ENCODE data around the gene CAPZA1.
A peak's percentile ranks its signal among the peaks of the same experiment; 100 is the strongest.

The CAPZA1 gene

DNA sequence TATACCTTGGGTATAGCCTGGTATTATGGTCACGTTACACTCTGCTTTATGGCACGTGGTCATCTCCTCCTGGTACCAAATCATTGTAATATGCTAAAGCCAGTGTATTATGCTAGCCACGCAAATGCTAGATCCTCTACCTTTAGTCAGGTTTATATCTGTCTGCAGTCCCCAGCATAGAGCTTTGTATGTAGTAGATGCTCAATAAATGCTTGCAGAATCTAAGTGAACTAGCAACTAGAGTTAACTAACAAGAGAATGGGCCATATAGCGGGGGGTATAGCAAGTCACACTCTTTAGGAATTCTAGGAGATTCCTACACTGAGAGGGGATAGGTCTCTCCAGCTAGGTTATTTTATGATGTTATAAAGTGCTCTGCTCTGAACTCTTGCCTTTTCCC is 57.9 kb downstream of the CAPZA1 start:
- no peak for DNase-seq (ENCODE audit: low read depth)

DNA sequence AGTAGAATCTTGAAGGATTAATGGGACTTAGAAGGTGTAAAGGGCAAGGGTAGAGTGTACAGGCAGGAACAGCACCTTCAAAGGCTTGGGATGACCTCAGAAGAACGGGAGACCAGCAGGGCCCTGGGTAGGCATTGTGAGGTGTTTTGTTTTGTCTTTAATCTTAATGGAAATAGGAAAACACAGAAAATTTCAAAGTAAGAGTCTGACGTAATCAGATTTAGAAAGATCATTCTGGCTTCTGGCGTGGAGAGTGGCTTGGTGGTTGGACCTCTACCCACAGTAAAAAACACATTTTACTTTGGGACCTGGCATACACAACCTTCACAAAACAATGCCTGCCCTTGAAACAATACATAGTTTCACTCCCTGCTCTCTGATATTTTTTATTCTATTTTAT is 59.0 kb downstream of the CAPZA1 start:
- DNase-seq (ENCODE audit: low read depth) = no peak

DNA sequence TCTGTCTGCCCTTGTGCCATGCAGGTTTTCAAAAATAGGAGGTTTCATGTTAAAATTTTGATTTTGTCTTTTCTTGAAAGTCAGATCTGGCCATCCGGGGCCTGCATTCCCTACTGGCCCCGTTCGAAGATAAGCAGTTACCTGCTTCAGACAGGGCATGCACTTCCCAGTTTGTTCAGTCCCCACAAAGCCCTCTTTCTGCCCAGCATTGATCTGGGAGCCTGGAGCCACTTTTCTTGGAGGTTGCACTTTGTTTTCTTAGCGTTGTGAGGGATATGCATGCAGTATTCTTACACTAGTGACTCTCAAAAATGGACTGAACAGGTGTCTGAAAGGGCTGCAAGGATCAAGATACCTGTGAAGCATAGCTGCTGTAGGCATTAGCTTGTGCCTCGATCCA is 66.3 kb downstream of the CAPZA1 start:
- DNase-seq (ENCODE audit: low read depth) = no peak

GRCh38 chr1:112686417-112686816 is 66.8 kb downstream of the CAPZA1 start:
- DNase-seq (ENCODE audit: low read depth) = no peak

DNA sequence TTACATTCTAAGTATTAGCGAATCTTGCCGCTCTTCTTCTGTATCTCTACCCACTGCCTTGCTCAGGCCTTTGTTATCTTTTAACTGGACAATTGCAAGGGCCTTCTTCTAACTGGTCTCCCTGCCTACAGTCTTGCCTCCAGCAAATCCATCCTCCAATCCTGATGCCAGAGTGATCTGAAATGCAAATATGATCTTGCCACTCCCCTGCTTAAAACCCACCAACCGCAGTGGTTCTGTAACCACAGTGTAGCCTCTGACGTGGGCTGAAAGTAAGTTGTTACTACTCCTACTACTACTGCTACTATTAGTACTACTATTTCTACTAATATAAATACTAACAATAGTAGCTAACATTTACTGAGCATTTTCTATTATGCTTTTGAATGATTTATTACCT is 67.2 kb downstream of the CAPZA1 start:
- DNase-seq (ENCODE audit: low read depth) = no peak

DNA sequence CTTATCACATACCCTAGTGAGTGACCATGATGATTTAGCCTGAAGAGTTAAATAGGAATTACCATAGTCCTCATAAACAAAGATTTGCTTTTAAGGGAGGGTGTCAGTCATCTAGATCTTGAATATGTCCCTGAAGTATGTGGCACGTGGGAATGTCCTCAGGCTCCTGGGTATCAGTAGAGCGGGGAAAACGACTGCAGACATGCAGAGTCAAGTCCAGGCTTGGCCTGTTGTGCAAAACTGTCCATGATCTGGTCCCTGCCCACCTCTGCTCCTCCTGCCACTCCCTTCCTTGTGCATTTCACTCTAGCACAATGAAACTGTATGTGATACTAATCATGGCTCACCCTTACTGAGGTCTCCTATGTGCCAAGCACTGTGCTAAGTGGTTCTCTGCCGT is 67.7 kb downstream of the CAPZA1 start:
- DNase-seq (ENCODE audit: low read depth) = no peak

GRCh38 chr1:112687785-112688496 is 68.3 kb downstream of the CAPZA1 start:
- DNase-seq (ENCODE audit: low read depth) = no peak

- DNase-seq (ENCODE audit: low read depth) = no peak
Observed at GRCh38 chr1:112688781-112689193, 69.2 kb downstream of the CAPZA1 start.

- DNase-seq (ENCODE audit: low read depth) = no peak
Observed at GRCh38 chr1:112689196-112689841, 69.7 kb downstream of the CAPZA1 start.

GRCh38 chr1:112689842-112690237 is 70.2 kb downstream of the CAPZA1 start:
- no peak for DNase-seq (ENCODE audit: low read depth)

DNA sequence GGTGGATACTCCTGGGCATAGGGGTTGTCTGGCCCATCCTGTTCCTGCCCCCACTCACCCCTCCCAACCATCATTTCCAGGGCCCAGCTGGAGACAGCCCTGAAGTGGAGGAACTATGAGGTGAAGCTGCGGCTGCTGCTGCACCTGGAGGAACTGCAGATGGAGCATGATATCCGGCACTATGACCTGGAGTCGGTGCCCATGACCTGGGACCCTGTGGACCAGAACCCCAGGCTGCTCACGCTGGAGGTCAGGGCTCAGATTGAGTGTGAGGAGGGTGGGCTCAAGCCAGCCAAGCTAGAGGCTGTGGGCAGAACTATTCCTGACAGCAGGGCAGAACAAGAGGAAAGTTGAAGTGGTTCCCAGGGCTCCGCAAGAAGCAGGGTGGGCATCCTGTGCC is 73.0 kb downstream of the CAPZA1 start:
- no peak for DNase-seq (ENCODE audit: low read depth)

DNA sequence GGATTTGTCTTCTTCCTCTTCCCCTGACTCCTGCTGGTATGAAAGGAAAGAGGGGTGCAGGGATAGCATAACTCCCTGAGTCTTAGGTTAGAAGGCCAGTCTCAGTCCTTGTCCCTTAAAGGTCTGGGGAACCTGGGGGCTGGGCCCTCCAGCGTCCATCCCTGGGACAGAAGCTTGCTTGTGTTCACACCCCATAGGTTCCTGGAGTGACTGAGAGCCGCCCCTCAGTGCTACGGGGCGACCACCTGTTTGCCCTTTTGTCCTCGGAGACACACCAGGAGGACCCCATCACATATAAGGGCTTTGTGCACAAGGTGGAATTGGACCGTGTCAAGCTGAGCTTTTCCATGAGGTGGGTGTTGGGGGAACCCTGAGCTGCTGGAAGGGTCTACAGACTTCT is 74.2 kb downstream of the CAPZA1 start:
- no peak for DNase-seq (ENCODE audit: low read depth)

GRCh38 chr1:112694363-112694929 is 74.8 kb downstream of the CAPZA1 start:
- no peak for DNase-seq (ENCODE audit: low read depth)

DNA sequence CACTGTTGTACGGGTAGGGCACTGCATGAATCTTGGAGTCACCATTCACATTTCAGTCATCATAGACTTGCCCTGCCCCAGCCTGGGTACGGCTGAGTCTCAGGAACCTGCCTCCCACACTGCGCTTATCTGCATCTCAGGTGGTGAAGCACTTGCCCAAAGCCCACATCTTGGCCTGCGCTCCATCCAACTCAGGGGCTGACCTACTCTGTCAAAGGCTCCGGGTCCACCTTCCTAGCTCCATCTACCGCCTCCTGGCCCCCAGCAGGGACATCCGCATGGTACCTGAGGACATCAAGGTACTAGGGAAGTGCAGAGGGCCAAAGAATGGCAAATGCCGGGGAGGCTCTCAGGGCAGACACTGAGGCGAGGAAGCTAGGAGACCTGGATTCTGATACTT is 75.6 kb downstream of the CAPZA1 start:
- DNase-seq (ENCODE audit: low read depth) = no peak

- DNase-seq (ENCODE audit: low read depth) = no peak
Observed at GRCh38 chr1:112696578-112697314, 77.1 kb downstream of the CAPZA1 start.

DNA sequence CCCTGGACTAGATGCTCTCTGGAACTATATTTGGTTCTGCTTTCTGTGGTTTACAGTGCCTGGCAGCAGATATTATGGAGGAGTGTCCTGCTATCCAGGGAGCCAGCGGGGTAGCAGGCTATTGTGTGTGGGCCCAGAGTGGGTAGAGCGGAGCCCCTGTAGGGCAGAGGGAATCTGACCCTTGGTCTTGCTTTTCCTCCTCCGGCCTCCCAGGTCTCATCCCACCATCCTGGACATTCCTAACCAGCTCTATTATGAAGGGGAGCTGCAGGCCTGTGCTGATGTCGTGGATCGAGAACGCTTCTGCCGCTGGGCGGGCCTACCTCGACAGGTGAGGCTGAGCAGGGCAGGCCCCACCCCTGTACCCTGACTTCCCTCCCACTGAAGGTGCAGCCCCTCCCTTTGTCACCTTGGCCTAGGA is 78.2 kb downstream of the CAPZA1 start:
- DNase-seq (ENCODE audit: low read depth) = no peak

- no peak for DNase-seq (ENCODE audit: low read depth)
Observed at GRCh38 chr1:112698366-112699310, 79.0 kb downstream of the CAPZA1 start.

DNA sequence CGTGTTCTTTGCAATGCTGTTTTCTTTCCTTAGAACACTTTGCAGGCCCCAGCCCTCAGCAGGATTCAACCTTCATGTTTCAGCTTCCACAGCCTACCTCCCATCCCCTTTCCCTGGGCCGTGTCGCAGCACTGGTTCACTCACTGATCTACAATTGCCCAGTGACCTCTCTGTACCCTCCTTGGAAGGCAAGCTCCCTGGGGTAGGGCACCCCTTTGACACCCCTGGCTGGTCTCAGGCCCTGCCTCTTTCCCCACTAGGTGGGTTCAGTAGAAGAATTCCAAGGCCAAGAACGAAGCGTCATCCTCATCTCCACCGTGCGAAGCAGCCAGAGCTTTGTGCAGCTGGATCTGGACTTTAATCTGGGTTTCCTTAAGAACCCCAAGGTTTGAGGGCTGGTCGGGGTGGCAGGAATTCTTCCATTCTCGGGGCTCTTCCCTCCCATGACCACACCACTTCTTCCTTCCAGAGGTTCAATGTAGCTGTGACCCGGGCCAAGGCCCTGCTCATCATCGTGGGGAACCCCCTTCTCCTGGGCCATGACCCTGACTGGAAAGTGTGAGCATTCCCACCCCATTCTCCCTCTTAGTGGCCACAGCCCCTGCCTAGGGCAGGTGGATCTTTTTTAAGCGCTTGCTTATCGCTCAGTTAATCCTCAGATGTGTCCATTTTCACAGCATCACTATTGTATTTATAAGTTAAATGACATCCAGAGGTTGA is 80.0 kb downstream of the CAPZA1 start:
- no peak for DNase-seq (ENCODE audit: low read depth)

GRCh38 chr1:112700290-112701226 is 80.9 kb downstream of the CAPZA1 start:
- DNase-seq (ENCODE audit: low read depth) = peak; percentile 42

Data from stimulated activated CD8-positive, alpha-beta memory T cell treated with anti-CD3 and anti-CD28 coated beads, Interleukin-15, amount 100 ng/mL, for 24 hours (primary cell).